Kidney (tissue), 14 donors: ENCODE measurements around the gene IREB2. TPM values are rescaled to one million over a fixed set of nuclear protein-coding genes. Genes with fewer than 3 reads are reported as not detected.

ENCODE experiments used
- DNase-seq, 5 donors: peaks; one replicate each; pipeline ENCODE4 v3.0.0-alpha.2; 2013 to 2020
- FAIRE-seq: peaks from 2 replicates; lab custom pipeline; 2012; peaks lifted over from hg19 to GRCh38; lab: Jason Lieb, UNC
- H3K27ac ChIP-seq, 2 donors: one replicate each; pipeline ENCODE4 v1.7.0; 2013; ENCODE audit warnings: low read depth in 2 of 2, low read length in 2 of 2, inconsistent platforms in 1 of 2
- H3K27me3 ChIP-seq: one replicate; pipeline ENCODE4 v1.7.1; 2013; ENCODE audit warnings: low read length, inconsistent platforms; ENCODE audit not compliant: control insufficient read depth, insufficient read depth
- H3K36me3 ChIP-seq, 3 donors: one replicate each; pipeline versions ENCODE4 v1.7.0 to v1.7.1; 2013; ENCODE audit warnings: low read length in 3 of 3, control low read depth in 1 of 3, inconsistent platforms in 1 of 3; ENCODE audit not compliant: insufficient read depth in 3 of 3, control insufficient read depth in 2 of 3
- H3K4me1 ChIP-seq, 3 donors: one replicate each; pipeline versions ENCODE4 v1.7.0 to v1.7.1; 2013; ENCODE audit warnings: low read length in 3 of 3, inconsistent platforms in 1 of 3, low read depth in 1 of 3; ENCODE audit not compliant: control insufficient read depth in 2 of 3, insufficient read depth in 2 of 3
- H3K4me3 ChIP-seq, 3 donors: one replicate each; pipeline versions ENCODE4 v1.7.0 to v1.8.1; 2013; ENCODE audit warnings: low read length in 3 of 3, control low read depth in 1 of 3, inconsistent platforms in 1 of 3
- H3K9ac ChIP-seq, 3 donors: one replicate each; pipeline versions ENCODE4 v1.7.0 to v1.7.1; 2013; ENCODE audit warnings: low read length in 3 of 3, control low read depth in 1 of 3, inconsistent platforms in 1 of 3
- H3K9me3 ChIP-seq, 3 donors: one replicate each; pipeline versions ENCODE4 v1.7.0 to v1.7.1; 2013; ENCODE audit warnings: low read length in 3 of 3, control low read depth in 1 of 3, inconsistent platforms in 1 of 3; ENCODE audit not compliant: control insufficient read depth in 2 of 3, insufficient read depth in 1 of 3
- intact Hi-C: fragments of 100-400 bp; cut with DNase I; formaldehyde crosslinking; loops from one replicate; pipeline ENCODE4 v1.11.1; 2022
- polyA plus RNA-seq: library from polyadenylated mRNA; stranded (reverse); fragments of 350-450 nt; fragmentation: Illumina TruSeq; extraction: RNeasy Lipid Tissue Mini Kit (QIAGEN cat#74804); gene quantifications from one replicate; pipeline ENCODE4 v1.2.3, GENCODE V29; 2014; ENCODE audit warnings: low read depth, low replicate concordance; ENCODE audit not compliant: insufficient read depth
- total RNA-seq: library from RNA; stranded (reverse); fragmentation: NEBNext Ultra II Directional; extraction: Animal tissue kit (Norgen Biotek cat#: 25700); gene quantifications from one replicate; pipeline ENCODE4 v1.2.1, GENCODE V29; 2021
- TF ChIP-seq, protein P1 (sequence below): IDR thresholded peaks from 3 replicates; pipeline ENCODE4 v1.5.1; 2012; ENCODE audit warnings: mild to moderate bottlenecking, moderate library complexity, borderline replicate concordance; ENCODE audit not compliant: insufficient read depth; ENCODE audit errors: extremely low read depth
- donor health status: control.
- donor health status: control.
- donor health status: control.
- donor health status: control.
- donor health status: control.
- donor health status: DM: yes; HTN: yes; CAD: no.
- donor health status: Normal renal cell carcinoma (clear cell type).

Gene IREB2
- total and polyA plus RNA-seq, 2 donors from 2014 or later, result 8.3 to 48.7 TPM

DNA sequence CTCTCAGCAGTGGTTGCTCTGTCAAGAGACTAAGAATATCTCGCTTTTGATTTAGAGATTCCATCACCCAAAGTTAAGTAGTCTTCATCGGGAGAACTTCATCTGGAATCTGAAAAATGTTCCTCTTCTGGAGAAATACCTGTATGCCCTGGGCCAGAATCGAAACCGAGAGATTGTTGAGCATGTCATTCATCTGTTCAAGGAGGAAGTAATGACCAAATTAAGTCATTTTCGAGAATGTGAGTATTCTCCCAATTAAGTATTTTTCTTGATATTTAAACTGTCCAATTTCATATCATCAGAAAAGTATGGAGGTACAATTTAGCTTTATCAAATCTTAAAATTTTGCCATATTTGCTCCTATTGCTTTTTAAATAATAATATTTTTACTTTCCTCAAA, 89.3 kb downstream of the IREB2 start:
- DNase-seq, result no peak
- TF ChIP-seq, protein P1, sequence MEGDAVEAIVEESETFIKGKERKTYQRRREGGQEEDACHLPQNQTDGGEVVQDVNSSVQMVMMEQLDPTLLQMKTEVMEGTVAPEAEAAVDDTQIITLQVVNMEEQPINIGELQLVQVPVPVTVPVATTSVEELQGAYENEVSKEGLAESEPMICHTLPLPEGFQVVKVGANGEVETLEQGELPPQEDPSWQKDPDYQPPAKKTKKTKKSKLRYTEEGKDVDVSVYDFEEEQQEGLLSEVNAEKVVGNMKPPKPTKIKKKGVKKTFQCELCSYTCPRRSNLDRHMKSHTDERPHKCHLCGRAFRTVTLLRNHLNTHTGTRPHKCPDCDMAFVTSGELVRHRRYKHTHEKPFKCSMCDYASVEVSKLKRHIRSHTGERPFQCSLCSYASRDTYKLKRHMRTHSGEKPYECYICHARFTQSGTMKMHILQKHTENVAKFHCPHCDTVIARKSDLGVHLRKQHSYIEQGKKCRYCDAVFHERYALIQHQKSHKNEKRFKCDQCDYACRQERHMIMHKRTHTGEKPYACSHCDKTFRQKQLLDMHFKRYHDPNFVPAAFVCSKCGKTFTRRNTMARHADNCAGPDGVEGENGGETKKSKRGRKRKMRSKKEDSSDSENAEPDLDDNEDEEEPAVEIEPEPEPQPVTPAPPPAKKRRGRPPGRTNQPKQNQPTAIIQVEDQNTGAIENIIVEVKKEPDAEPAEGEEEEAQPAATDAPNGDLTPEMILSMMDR, result no peak

DNA sequence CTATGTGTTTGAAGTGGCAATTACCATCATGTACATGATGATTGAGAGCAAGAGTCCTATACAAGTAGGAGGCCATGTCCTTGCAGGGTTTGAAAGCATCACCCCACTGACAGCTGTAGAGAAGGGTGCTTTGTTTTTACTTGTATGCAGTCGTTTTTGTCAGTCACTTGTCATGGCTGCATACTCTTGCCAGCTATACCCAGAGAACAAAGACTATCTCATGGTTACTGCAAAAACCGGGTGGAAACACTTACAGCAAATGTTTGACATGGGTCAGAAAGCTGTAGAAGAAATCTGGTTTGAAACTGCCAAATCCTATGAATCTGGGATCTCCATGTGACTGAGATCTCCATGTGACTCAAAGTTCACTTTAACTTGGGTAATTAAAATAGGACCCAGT, 95.3 kb downstream of the IREB2 start:
- Histone ChIP-seq H3K36me3 (no peaks in the 10 kb centered on the region), H3K27ac (no peak overlapping the region), H3K4me1 (no peaks in the 10 kb centered on the region), H3K4me3 (no peak overlapping the region), H3K9ac (no peak overlapping the region), H3K9me3 (no peaks in the 10 kb centered on the region), H3K27me3 (no peaks in the 10 kb centered on the region)
- FAIRE-seq (no peak), DNase-seq (no peak)
- TF ChIP-seq, protein P1, result no peak
- intact Hi-C loops, result no loop called here

More for the DNA sequence above, 89.3 kb downstream of the IREB2 start:
- no peaks in the 10 kb centered on the region for H3K4me1 ChIP-seq
- no peak overlapping the region for H3K4me3 ChIP-seq
- intact Hi-C loops, result no loop called here
- H3K36me3 ChIP-seq, result peaks cover 0 to 2% (median 0%) of the 10 kb centered on the region in 3 donors
- H3K27me3 ChIP-seq, result no peaks in the 10 kb centered on the region
- H3K9ac ChIP-seq, result no peak overlapping the region
- no peak overlapping the region for H3K27ac ChIP-seq
- H3K9me3 ChIP-seq, result no peaks in the 10 kb centered on the region
- FAIRE-seq, result no peak

DNA sequence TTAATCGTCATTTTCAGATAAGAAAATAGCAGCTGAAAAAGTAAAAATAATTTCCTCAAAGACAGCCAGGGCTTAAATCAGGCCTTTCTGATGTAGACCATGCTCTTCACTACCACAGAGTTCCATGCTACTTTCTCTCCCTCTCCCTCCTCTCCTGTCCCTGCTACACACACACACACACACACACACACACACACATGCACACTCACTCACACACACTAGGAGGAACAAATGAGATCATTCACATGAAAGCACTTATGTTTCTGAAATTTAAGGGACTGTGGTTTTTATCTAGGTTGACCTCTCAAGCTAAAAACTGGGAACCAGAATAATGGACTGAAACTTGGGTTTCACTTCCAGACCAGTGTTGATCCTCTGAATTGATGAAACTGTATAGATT, 98.1 kb downstream of the IREB2 start:
- DNase-seq, result no peak
- TF ChIP-seq, protein P1, result no peak
- no peaks in the 10 kb centered on the region for H3K9me3 ChIP-seq
- no peaks in the 10 kb centered on the region for H3K36me3 ChIP-seq
- no peak overlapping the region for H3K9ac ChIP-seq
- FAIRE-seq, result no peak
- H3K27ac ChIP-seq, result no peak overlapping the region
- intact Hi-C loops, result no loop called here
- no peak overlapping the region for H3K4me3 ChIP-seq
- H3K27me3 ChIP-seq, result no peaks in the 10 kb centered on the region
- no peaks in the 10 kb centered on the region for H3K4me1 ChIP-seq
